IPS-18c (cell line): ENCODE data around the gene CCND1.
A peak's percentile ranks its signal among the peaks of the same experiment; 100 is the strongest.

Source experiments
- H3K4me3 ChIP-seq: 2 replicates; pipeline ENCODE4 v1.7.0; 2013; ENCODE audit warnings: low read depth, mild to moderate bottlenecking, low read length, moderate library complexity; ENCODE audit not compliant: insufficient read depth
- H3K9me3 ChIP-seq: one replicate; pipeline ENCODE4 v1.6.1; 2013; ENCODE audit warnings: mild to moderate bottlenecking, low read length, moderate library complexity; ENCODE audit not compliant: control insufficient read depth, insufficient read depth

Gene CCND1

DNA sequence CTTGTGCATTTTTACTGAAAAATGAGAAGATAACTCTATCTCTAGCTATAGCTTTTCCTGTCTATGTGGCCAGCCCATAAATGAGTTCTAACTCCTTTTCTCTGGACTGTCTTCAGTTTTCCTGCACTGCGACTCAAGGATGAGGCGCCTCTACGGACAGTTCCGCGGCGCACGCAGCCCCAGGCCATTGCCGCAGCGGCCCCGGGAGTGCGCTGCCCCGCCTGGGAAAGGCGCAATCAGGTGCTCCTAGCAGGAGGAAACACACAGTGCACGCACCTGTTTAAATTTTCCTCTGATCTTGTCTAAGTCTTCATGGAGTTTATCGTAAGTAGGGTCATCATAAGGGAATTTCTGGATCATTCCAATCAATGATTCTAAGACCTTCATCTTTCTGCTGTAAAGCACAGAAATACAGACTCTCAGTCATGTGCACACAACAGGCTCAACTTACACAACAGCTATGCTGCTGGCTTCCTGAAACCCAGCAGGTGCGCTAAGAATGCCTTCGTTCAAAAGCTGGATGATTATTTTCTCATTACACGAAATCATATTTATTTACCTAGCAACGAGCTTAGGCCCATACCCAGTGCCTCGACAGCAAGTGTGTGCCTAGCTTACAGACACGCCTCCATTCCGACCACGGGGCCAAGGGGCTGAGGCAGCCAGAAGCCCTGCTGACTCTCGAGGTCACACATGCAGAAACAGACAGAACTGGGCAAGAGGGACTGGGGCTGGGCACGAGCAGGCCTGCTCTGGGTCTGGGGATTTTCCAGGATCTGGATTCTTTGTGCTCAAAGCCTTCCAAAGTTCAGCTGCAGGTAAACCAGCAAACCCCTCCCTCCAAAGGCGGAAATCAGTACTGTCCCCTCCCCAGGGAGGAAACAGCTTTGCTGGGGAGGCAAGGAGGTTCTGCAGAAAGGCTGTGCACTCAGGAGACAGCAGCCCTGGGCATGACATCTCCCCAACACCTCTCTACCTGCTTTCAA is 27.0 kb downstream of the CCND1 start:
- H3K9me3 ChIP-seq, result peaks cover 2% of the 10 kb centered on the region
- H3K4me3 ChIP-seq, result no peak overlapping the region

DNA sequence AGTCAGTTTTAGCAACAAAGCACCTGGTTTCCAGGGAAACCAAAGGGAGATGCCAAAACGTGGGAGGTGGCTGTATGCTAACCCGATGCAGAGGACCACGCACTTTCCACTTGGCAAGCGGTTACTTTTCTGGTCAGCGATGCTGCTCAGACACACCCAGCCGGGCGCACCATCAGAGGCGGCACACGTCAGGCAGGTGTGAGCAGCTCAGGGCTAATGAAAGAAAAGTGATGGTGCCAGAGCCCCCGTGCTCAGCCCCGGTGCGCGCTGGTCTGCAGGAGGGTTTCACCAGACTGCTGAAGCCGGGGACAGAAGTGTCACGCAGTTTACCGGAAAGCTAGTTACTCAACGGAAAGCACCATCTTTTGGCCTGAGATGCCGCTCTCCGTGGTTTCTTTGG is 28.5 kb downstream of the CCND1 start:
- Histone ChIP-seq H3K4me3 (no peak overlapping the region; the same call in 1 of the 2 replicates), H3K9me3 (peaks cover 2% of the 10 kb centered on the region)

DNA sequence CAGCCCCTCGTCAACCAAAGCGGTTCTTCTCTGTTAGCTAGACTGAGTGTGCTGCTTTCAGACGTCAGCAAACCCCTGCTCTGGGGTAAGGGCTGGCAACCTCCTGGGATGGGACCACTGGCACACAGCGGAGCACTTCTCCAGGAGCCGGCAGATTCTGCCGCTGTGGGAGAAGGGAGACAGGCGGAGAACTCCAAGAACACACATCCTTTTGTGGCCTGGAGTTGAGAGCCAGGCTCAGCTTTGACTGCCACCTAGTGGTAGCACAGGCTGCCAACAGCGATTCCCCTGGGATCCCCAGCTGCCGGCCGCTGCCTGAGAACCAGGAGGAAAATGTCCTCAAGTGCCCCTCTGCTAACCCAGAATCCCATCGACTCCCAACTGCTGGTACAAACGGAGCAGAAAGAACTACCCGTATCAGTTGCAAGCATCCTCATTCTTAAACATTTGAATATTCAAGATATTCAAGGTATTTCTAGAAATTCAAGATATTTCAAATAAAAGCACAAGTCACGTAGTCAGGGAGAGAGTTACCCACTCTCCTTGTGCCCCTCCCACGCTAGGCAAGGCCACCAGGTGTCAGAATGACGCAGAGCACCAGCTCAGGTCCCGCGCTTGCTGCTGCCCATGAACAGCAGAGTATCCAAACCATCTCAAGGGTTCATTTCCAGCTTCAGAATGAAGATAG is 29.3 kb downstream of the CCND1 start:
- H3K4me3 ChIP-seq, result no peak overlapping the region
- peaks cover 2% of the 10 kb centered on the region for H3K9me3 ChIP-seq

DNA sequence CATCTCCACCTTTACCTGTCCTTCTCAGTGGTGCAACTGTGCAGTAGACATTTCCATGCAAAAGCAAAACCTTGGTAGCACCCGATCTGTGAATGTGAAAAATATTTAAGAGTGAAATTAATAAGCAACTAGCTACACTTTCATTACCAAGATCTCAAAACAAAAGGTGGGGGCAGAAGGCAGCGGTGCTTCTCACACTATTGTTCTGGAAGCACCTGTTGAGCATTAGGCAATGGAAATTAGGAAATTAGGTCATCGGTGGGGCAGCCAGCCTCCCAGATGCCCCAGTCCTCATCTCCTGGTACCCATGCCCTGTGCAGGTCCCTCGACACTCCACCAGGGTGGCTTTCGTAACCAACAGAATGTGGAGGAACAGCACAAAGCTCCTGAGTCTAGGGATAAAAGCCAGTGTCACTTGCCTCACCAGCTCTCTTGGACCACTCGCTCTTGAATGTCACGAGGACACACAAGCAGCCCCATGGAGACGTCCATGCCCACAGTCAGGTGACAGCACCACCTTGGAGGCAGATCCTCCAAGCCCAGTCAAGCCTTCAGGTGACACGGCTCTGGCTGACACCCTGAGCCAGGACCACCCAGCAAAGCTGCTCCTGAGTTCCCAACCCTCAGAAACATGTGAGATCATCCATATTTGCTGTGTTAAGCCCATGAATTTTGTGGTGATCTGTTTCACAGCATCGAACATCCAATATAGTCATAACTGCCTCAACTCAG is 30.9 kb downstream of the CCND1 start:
- no peak overlapping the region for H3K4me3 ChIP-seq
- H3K9me3 ChIP-seq, result peaks cover 2% of the 10 kb centered on the region

DNA sequence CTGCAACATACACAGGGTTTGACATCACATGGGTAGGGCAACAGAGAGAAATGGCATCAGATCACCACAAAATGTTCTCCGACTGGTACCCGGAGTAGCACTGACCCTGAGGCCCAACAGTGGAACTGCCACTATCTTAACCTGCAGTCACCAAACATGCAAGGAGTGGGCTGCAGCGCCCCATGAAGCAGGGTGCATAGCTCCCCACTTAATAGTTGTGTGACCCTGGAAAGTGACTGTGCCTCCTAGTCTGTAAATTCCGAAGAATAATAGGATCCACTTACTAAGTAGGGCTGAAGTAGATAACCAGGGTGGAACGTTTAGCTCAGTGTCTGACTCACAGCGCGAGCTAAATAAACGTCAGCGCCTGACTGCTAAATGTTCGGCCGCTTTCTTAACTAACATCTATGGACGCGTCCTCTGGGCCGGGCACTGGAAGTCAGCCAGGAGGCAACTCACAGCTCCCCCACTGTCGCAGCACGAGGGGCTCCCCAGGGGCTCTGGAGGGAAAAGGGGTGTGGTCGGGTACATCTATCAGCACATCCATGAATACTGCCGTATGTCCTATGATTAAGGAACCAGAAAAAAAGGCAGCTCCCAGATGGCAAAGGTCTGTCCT is 33.4 kb downstream of the CCND1 start:
- Histone ChIP-seq H3K4me3 (peak overlapping the region; percentile 93), H3K9me3 (peaks cover 2% of the 10 kb centered on the region)

DNA sequence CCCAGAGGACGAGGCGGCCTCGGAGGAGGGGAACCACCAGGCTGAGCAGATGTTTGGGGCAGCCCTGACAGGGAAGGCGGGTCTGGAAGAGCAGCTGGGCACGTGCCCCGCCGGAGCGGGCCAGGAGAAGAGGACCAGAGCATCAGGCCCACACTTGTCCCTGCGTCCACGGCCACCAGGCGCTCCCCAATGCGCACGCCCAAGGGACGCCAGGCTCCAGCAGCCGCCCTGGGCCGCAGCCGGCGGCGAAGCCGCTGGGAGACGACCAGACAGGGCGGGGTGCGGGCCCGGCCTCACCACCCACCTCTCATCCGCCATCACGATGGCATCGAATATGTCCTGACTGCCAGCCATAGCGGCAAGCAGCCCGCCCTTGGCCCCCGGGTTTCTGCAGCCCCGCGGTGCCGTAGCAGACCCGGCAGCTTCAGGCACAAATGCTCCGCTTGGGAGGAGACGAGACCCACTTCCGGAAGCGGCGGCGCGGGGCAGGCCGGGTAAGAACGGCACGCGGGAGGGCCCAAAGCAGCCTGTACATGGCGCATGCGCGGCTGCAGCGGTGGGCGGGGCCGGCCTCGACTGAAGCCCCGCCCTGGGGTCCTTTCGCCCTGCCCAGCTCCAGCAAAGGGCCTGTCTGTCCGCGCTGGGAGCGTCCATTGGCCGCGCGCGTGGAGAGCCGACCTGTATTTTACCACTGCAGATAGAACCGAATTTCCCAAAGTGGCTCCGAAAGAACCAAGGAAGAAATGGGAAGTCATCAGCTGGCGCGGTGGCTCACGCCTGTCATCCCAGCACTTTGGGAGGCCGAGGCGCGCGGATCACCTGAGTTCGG is 34.1 kb downstream of the CCND1 start, which contains the start of gene LTO1:
LTO1 (minus strand) TSS at position 468 of the 829 bp plus-strand sequence; CDS start at position 354, 114 bp downstream.
- Histone ChIP-seq H3K4me3 (peak within 1 kb of the TSS; percentile 93), H3K9me3 (peaks cover 2% of the 10 kb centered on the region)

DNA sequence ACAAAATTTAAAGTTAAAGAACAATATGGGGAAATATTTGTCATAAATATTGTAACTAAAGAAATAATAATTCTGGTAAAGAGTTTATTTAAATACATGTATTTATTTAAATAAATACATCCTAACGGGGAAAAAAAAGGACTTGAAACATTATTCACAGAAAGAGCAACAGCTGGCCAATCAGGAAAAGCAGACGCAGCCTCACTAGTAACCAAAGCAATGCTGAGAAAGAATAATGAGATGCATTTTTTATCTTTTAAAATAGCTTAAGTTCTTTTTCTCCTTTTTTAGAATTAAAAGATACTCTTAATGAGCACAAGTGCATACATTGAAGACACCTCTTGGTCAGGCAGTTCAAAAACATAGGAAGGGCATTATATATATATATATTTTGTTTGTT is 36.8 kb downstream of the CCND1 start:
- H3K4me3 ChIP-seq, result no peak overlapping the region
- H3K9me3 ChIP-seq, result no peaks in the 10 kb centered on the region

DNA sequence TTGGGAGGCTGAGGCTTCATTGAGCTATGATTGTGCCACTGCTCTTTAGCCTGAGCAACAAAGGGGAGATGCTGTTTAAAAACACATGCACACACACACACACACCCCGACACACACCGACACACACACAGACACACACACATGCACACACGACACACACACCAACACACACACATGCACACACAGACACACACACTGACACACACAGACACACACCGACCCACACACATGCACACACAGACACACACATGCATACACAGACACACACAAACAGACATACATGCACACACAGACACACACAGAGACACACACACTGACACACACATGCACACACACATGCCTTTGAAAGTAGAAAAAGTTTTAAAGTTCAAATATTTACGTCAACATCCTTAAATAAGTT is 39.7 kb downstream of the CCND1 start:
- no peak overlapping the region for H3K4me3 ChIP-seq
- H3K9me3 ChIP-seq, result no peaks in the 10 kb centered on the region

DNA sequence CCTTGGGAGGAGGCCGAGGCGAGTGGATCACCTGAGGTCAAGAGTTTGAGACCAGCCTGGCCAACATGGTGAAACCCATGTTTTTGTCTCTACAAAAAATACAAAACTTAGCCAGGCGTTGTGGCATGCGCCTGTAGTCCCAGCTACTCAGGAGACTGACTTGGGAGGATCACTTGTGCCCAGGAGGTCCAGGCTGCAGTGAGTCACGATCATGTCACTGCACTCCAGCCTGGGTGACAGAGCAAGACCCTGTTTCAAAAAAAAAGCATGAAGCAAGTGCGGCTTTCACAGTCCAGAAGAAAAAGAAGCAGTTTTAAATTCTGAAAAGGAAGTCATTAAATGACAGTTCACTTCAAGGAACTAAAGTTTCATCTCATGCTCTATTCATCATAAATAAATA is 41.3 kb downstream of the CCND1 start:
- H3K9me3 ChIP-seq, result no peaks in the 10 kb centered on the region
- H3K4me3 ChIP-seq, result no peak overlapping the region

DNA sequence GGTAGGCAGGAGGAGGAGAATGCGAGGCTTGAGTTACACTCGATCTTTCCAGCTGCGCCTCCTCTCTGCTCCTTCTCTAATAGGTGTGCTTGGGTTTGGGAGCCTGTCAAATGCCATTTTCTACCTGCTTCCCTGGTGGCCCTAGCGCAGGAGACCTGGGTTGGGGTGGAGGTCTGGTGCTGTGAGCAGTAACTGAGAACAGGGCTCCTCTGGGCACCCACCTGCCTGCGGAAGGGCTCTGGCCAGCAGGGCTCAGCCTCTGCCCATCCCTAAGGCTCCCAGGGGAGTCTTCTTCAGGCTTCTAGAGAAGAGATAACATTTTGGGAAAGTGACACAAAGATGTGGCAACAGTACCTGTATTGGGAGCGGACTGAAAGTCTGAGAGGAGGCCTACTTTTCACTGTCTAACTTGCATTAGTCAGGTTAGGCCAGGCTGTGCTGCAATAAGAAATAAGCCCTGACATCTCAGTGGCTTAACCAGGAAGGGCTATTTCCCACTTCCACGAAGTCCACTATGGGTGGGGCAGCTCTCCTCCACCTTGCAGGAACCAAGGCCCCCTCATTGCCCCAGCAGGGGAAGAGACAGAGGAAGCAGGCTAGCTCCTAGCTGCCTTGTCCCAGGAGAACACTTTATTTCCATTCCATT is 41.8 kb downstream of the CCND1 start:
- no peak overlapping the region for H3K4me3 ChIP-seq
- H3K9me3 ChIP-seq, result no peaks in the 10 kb centered on the region

DNA sequence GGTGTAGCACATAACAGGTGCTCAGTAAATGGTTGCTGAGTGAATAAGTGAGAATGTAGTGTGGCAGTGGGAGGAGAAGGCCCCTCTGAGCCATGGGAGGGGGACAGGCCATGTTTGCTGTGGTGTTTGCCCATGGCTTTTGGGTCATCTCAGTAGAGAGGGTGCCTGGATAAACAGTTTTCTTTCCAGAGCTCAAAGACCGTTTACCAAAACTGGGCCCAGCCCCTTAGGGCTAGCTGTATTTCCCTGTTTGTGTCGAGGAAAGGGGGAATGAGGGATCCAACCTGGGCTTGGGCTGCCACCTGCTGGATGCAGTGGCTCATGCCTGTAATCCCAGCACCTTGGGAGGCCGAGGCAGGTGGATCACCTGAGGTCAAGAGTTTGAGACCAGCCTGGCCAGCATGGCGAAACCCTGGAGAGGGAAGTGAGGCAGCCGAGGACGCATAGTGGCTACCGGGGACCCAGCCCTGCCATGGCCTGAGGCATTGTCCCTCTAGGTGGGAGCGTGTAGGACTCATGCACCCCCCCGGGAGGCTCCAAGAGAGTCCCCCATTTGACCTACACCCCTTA is 42.9 kb downstream of the CCND1 start:
- Histone ChIP-seq H3K4me3 (no peak overlapping the region), H3K9me3 (no peaks in the 10 kb centered on the region)

DNA sequence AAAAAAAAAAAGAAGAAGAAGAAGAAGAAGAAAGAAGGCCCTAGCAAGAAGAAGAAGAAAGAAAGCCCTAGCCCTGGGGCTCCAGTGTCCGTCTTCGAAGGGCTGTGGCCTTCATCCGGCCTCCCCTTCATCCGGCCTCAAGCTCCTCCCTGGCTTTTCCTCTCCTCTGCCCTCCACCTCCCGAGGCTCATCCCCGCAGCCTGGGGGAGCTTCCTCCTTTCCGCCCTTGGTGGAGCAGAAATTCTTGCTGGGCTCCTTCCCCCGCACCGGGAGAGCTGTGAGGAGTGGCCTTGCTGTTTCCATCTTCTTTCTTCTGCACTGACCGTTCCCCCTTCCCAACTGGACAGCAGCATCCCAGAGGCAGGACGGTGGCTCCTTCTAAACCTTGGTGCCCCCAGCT is 43.7 kb downstream of the CCND1 start:
- no peak overlapping the region for H3K4me3 ChIP-seq
- H3K9me3 ChIP-seq, result no peaks in the 10 kb centered on the region

DNA sequence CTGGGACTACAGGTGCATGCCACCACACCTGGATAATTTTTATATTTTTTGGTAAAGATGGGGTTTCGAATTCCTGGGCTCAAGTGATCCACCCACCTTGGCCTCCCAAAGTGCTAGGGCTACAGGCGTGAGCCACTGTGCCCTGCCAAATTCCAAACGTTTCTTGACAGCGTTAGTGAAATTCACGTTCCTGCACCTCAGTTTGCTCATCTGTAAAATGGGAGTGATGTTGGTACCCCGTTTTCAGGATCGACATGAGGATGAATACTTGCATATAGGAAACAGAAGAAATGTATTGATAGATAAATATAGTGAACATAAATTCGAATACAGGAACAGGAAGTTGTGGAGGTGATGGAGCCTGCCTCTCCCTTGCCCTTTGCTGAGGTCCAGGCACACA is 44.4 kb downstream of the CCND1 start:
- no peaks in the 10 kb centered on the region for H3K9me3 ChIP-seq
- peak overlapping the region; percentile 20; the same call in 1 of the 2 replicates for H3K4me3 ChIP-seq

DNA sequence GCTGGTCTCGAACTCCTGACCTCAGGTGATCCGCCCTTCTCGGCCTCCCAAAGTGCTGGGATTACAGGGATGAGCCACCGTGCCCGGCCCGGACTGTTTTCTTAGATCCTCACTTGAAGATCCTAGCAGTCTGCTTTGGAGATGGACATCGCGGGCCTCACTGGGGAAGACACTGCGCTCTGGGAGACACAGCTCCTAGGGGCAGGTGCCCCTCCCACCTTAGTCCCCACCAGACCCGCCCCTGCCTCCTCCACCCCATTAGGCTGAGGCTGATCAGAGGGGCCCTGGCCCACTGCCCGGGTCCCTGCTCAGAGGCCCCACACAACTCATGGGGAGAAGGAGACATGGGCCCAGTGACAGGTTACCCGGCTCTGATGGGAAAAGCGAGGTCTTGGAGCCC is 45.5 kb downstream of the CCND1 start:
- H3K9me3 ChIP-seq, result no peaks in the 10 kb centered on the region
- no peak overlapping the region for H3K4me3 ChIP-seq

DNA sequence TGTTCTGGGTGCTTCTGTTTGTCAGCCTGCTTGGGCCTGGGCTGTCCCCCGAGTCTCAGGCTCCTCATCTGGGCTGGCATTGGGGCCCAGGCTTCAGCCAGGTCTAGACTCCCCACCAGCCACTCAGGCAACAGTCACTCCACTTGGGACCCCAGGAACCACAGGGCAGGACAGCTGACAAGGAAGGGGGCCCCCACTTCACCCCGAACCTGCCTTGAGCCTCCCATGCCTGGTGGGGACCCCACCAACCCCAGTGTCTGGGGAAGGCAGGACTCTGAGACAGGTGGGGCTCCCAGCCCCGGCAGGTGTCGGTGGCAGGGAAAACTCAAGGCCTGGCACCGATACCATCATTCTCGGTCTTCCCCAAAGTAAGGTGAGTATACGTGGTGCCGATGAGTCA is 45.9 kb downstream of the CCND1 start:
- Histone ChIP-seq H3K9me3 (no peaks in the 10 kb centered on the region), H3K4me3 (no peak overlapping the region)
